NCI-H2227 (cell line): ENCODE results near the gene RMI2.

Experiments used
- DNase-seq: peaks from one replicate; lab custom pipeline; 2025; ENCODE audit not compliant: unreplicated experiment; lab: John Stamatoyannopoulos, UW

RMI2 gene

DNA sequence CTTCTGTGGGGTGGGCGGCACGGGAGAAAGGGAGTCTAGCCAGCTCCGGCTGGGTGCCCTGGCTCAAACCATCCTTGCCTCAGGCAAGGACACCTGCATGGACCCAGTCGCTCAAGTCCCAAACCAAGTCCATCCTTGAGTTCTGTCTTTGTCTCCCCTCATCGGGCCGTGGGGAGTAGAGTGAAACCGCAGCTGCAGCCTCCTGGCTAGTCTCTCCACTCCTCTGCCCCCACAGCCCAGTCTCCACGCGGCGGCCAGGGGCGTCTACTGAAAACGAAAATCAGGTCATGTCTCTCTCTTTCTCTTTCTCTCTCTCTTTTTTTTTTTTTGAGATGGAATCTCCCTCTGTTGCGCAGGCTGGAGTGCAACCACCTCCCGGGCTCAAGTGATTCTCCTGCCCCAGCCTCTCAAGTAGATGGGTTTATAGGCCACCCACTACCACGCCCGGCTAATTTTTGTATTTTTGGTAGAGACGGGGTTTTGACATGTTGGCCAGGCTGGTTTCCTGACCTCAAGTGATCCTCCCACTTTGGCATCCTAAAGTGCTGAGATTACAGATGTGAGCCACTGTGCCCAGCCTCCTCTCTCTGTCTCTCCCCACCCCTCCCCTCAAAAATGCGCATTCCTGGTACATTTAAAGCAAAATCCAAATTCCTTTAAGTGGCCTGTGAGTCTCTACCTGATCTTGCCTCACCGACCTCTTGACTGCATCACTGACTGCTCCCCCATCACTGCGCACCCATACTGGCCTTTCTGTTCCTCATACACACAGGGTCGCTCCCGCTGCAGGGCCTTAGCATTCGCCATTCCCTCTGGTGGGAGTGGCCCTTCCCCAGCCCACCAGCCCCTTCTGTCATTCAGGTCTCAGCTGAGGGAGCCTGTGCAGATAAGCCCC lies 17.7 kb upstream of the RMI2 start:
- no peak for DNase-seq

DNA sequence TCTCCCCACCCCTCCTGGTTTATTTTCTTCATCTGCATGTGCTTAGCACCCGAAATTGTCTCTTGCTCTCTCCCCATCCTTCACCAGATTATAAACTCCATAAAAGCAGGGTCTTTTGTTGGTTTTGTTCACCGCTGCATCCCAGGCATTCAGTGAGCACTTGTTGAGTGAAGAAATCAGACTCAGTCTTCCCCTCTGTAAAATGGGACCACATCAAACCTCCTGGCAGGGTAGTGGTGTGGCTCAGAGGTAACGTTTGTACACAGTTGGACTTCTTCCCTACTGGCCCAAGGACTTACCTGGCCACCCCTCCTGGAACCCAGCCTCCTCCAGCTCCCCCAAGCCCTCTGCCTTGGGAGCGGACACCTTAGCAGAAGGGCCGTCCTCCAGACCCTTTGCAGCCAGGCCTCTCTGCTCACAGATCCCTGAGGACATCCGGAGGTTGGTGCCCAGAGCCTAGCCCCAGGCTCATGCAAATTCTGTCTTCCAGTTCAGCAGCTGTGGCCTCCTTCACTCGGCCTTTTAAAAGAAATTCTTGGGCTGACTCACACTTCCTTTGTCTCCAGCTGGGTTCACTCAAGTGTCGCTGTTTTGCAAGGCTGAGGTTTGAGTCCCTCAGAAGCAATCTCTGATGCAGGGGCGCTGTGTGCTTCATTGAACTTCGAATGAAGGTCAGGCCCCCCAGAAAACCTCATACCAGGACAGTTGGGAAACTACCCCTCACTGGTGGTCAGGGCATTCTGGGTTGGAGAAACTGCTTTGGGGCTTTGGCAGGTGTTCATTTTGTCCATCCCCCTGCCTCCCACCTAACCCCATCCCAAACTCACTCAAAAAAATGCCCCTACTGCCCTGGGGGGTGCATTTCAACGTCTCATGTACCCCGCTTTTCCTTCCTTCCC lies 16.8 kb upstream of the RMI2 start:
- no peak for DNase-seq

GRCh38 chr16:11329071-11329491 lies 16.2 kb upstream of the RMI2 start:
- DNase-seq = no peak

DNA sequence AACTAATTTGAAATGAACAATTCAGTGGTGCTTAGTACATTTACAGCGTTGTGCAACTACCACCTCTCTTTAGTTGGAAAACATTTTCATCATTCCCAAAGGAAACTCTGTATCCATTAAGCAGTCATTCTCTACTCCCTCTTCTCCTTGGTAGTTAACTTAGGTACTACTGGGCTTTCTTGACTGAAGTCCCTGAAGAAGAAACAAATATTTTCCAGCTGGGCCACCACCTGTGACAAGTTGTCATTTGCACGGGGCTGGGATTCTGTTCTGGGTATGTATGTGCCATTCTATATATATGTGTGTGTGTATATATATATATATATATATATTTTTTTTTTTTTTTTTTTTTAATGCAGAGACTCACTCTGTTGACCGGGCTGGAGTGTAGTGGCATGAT lies 15.4 kb upstream of the RMI2 start:
- no peak for DNase-seq

DNA sequence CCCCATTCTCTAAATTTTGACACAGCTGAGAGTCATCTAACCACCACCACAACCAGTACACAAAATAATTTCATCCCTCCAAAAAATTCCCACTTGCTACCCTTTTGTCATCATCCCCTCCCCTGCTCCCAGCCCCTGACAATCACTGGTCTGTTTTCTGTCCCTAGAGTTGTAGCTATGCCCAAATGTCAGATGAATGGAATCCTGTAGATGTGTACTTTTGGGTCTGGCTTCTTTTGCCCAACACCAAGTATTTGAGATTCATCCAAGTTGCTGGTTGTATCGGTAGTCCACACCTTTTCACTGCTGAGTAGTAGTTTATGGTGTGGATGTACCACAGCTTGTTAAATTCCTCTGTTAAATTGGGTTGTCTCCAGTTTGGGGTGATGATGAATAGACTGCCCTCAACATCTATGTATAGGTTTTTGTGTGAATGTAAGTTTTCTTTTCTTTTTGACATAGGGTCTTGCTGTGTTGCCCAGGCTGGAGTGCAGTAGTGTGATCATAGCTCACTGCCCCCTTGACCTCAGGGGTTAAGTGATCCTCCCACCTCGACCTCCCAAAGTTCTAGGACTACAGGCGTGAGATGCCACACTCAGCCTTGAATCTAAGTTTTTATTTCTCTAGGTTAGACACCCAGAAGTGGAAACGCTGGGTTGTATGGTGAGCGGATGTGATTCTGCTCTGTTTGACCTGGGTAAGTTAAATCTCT lies 14.6 kb upstream of the RMI2 start:
- no peak for DNase-seq

DNA sequence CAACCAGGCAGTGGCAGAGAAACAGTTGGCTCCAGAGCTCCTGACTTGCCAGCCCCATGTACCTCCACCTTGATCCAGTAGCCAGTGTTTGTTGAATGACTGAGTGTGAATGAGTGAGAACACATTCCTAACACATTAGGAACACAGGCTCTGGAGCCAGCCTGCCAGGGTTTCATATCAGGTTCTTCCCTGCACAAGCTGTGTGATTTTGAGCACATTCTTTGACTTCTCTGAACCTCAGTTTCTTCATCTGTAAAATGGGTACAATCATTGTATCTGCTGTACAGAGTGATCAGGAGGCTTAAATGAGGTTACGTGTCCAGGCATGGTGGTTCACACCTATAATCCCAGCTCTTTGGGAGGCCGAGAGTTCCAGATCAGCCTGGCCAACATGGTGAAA lies 13.3 kb upstream of the RMI2 start:
- no peak for DNase-seq

GRCh38 chr16:11333010-11333409 lies 12.2 kb upstream of the RMI2 start:
- no peak for DNase-seq

DNA sequence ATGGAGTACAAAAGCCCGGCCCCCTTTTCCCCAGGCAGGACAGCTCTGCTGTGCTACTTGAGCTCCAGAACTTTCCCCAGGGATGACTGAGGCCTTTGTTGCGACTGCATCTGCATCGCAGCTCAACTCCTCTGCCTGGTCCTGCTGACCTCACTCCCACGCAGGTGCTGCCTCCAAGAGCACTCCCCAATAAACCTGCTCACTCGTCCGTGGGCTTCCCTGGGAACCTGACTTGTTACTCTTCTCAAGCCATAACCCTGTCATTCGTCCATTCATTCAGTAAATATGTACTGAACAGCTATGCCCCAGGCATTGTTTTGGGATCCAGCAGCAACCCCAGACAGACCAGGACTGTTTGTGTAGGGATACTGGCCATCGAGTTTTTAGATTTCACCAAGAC lies 11.6 kb upstream of the RMI2 start:
- no peak for DNase-seq

GRCh38 chr16:11334831-11335404 lies 10.3 kb upstream of the RMI2 start:
- DNase-seq = no peak

- DNase-seq = no peak
Measured at GRCh38 chr16:11339075-11339474, 6.2 kb upstream of the RMI2 start.

GRCh38 chr16:11340710-11341109 lies 4.5 kb upstream of the RMI2 start:
- DNase-seq = no peak

- no peak for DNase-seq
Measured at GRCh38 chr16:11341371-11341770, 3.9 kb upstream of the RMI2 start.

DNA sequence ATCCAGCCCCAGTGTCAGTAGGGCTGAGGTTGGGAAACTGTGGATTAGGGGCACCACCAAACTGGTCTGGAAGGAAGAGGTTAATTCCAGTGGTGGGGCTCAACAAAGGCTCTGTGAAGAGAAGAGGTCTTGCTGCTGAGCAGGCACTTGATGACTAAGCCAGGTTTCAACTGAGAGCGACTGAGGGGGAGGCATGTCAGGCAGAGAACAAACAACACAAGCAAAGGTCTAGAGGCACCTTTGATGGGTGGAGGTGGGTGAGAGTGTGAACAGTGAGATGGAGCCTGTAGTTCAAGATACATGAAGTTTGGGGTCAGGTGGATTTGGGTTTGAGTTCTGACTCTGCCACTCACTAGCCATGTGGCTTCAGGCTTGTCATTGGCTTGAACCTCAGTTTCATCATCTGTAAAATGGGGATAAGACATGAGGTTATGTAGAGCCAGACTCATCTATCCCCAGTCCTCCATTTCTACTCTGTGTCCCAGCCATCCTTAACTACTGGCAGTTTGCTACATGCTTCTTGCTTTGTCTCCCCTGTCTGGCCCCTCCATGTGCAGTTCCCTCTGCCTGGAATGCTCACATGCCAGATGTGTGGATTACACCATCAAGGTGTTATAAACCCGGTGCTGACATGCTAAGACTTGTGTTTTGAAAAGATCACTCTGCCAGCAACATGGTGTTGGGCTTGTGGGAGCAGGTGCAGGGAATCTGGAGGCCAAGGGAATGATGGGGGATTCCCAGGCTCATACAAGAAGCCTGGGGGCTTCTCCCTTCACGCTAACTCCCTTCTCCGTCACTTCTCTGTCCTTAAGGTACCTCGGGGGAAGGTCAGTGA lies 3.0 kb upstream of the RMI2 start:
- DNase-seq = no peak

DNA sequence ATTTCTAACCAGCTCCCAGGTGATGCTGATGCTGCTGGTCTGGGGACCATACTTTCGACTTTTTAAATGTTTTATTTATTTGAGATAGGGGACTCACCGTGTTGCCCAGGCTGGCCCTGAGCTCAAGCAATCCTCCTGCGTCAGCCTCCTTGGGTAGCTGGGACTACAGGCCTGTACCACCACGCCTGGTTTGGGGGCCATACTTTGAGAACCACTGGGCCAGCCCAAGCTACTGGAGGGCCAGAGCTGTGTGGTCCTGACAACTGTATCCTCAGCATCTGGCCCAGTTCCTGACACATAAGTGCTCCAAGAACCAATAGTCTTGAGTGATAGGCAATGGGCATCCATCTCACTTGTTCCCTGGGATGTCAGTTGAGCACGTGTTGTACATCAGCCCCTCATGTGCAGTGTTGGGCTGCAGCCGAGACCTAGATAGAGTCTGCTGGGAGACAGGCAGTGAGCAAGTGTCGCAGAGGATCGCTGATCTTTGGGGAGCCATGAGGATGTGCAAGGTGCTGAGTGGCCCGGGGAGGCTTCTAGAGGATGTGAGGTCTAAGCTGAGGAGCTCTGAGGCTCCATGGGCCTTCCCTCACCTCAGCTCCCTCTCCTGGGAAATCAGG lies 1.6 kb downstream of the RMI2 start:
- DNase-seq = no peak

GRCh38 chr16:11347831-11348230 lies 2.6 kb downstream of the RMI2 start:
- no peak for DNase-seq

- DNase-seq = no peak
Measured at GRCh38 chr16:11348737-11349598, 3.7 kb downstream of the RMI2 start.

GRCh38 chr16:11349599-11350276 lies 4.5 kb downstream of the RMI2 start:
- DNase-seq = no peak

- DNase-seq = no peak
Measured at GRCh38 chr16:11350519-11350918, 5.3 kb downstream of the RMI2 start.
